GM12878 (cell line): Measurements from ENCODE around the gene FAR2.

Source experiments
- ETV6 ChIP-seq, 2 experiments: fragments of 450-650 bp in 1 of 2; IDR thresholded peaks in 1 of 2; conservative IDR thresholded peaks in 1 of 2; 2 replicates each; pipeline ENCODE4 v1.6.1; 2014; ENCODE audit warnings: antibody characterized with exemption in 1 of 2, borderline replicate concordance in 1 of 2, low read depth in 1 of 2, mild to moderate bottlenecking in 1 of 2, moderate library complexity in 1 of 2
- TF ChIP-seq, protein P1 (sequence below): IDR thresholded peaks from 2 replicates; pipeline ENCODE4 v1.6.1; 2011; ENCODE audit warnings: low read depth, low read length, improper control_type of control experiment, borderline replicate concordance
- TF ChIP-seq, protein P2 (sequence below): IDR thresholded peaks from 2 replicates; pipeline ENCODE4 v1.6.1; 2012; ENCODE audit warnings: low read depth, low read length, improper control_type of control experiment

DNA sequence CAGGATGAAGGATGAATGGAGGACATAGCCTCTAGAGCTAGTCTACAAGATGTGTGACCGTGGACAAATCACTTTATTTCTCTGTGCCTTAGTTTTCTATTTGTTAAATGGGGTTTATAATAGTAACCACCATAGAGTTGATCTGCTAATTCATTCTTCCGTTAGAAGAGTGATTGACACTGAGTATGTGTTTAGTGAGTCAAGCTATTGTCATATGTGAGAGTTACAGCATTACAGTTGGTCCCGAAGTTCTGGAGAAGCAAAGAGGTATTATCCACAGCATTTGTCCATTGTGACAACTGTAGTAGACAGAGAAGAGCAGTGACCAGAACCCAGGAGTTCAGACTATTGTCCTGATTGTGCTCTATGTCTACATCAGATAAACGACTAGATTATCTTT lies 14.1 kb downstream of the FAR2 start:
- TF ChIP-seq, protein P1, sequence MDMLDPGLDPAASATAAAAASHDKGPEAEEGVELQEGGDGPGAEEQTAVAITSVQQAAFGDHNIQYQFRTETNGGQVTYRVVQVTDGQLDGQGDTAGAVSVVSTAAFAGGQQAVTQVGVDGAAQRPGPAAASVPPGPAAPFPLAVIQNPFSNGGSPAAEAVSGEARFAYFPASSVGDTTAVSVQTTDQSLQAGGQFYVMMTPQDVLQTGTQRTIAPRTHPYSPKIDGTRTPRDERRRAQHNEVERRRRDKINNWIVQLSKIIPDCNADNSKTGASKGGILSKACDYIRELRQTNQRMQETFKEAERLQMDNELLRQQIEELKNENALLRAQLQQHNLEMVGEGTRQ = no peak
- TF ChIP-seq, protein P2, sequence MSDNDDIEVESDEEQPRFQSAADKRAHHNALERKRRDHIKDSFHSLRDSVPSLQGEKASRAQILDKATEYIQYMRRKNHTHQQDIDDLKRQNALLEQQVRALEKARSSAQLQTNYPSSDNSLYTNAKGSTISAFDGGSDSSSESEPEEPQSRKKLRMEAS = no peak
- no peak for TF ChIP-seq ETV6 (conservative IDR thresholded peaks at IDR 0.05 in 1 of 2, IDR thresholded peaks at IDR 0.05 in 1 of 2; ENCODE audit: borderline replicate concordance in 1 of 2, low read depth in 1 of 2)
